ENCODE results near the gene SPATA32. TPM values are rescaled to one million over a fixed set of nuclear protein-coding genes. Genes with fewer than 3 reads are reported as not detected.

SPATA32 gene
- total RNA-seq, 4 donors from 2014 or later = not detected

DNA sequence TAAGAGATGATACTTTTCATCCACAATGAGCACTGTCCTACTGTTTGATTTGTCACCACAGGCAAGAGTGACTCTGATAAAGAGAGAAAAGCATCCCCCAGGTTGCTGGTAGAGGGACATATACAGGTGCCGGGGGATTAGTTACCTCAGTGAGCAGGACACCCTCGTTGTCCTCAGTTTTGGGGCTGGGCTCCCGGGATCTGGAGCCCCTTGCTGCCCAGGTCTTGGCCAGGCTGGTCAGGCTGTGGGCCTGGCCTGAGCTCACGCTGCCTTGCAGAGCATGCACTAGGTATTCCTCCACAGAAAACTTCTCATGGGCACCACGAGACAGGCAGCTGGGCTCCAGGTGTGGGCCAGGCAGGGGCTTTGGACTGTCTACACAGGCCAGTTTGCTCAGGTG, 24.4 kb upstream of the SPATA32 start:
- DNase-seq (ENCODE audit: extremely low spot score) = no peak
- Histone ChIP-seq H3K9me3 (no peaks in the 10 kb centered on the region), H3K4me1 (peaks cover 74 to 96% (median 92%) of the 10 kb centered on the region in 4 donors), H3K27ac (replicated peaks in 1 of 4) (peak overlapping the region in 3 of 4 donors; percentile 79 to 99 (median 84)), H3K4me3 (no peak overlapping the region), H3K36me3 (peaks cover 12 to 87% (median 66%) of the 10 kb centered on the region in 4 donors), H3K27me3 (no peaks in the 10 kb centered on the region)
- WGBS = 87% methylated on average over 4 of the region's 5 CpGs
- TF ChIP-seq CTCF (IDR thresholded peaks at IDR 0.05) = no peak
- TF ChIP-seq POLR2A (IDR thresholded peaks at IDR 0.05; ENCODE audit: low read depth) = no peak
- no peak for TF ChIP-seq EP300 (IDR thresholded peaks at IDR 0.05)
- no peak for TF ChIP-seq POLR2AphosphoS5 (IDR thresholded peaks at IDR 0.05)
- intact Hi-C loops (cut with DNase I) = no loop called here

- H3K36me3 ChIP-seq = peaks cover 5 to 76% (median 59%) of the 10 kb centered on the region in 4 donors
- DNase-seq (ENCODE audit: extremely low spot score) = no peak
- intact Hi-C loops (cut with DNase I) = no loop called here
- WGBS = 92% methylated on average over 9 of the region's 21 CpGs
- peak overlapping the region; percentile 77 to 99 (median 82) for H3K27ac ChIP-seq (replicated peaks in 1 of 4)
- H3K4me3 ChIP-seq = no peak overlapping the region
- no peaks in the 10 kb centered on the region for H3K27me3 ChIP-seq
- H3K9me3 ChIP-seq = no peaks in the 10 kb centered on the region
- TF ChIP-seq CTCF (IDR thresholded peaks at IDR 0.05) (peak in 2 of 3 experiments; percentile 3 to 17), POLR2A (IDR thresholded peaks at IDR 0.05; ENCODE audit: low read depth) (no peak), POLR2AphosphoS5 (IDR thresholded peaks at IDR 0.05) (peak in 1 of 2 donors; percentile 39), EP300 (IDR thresholded peaks at IDR 0.05) (no peak)
- H3K4me1 ChIP-seq = peaks cover 62 to 91% (median 84%) of the 10 kb centered on the region in 4 donors
These were observed 22.6 kb upstream of the SPATA32 start for GRCh38 chr17:45284176-45285140.

DNA sequence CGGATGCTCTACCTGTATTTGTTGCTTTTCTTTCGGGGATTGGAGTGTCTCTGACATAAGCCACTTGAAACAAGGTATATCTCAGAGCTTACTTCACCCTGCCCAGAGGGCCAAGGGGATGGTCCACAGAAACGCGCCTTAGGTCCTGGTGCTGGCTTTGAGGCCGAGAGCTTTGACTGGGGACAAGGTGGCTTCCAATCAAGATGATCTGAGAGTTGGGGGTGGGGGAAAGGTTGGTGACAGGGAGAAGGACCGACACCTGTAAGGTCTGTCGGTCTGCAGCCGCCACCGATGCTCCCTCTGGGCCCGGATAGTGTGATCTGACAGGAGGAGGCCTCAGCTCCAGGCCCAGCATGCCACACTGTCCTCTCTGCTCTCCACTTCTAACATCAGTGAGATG, 21.8 kb upstream of the SPATA32 start:
- TF ChIP-seq CTCF (IDR thresholded peaks at IDR 0.05) (no peak), POLR2AphosphoS5 (IDR thresholded peaks at IDR 0.05) (no peak), POLR2A (IDR thresholded peaks at IDR 0.05; ENCODE audit: low read depth) (no peak), EP300 (IDR thresholded peaks at IDR 0.05) (no peak)
- no peak overlapping the region for H3K4me3 ChIP-seq
- intact Hi-C loops (cut with DNase I) = no loop called here
- 96% methylated on average over 4 of the region's 10 CpGs for WGBS
- peak overlapping the region; percentile 77 to 99 (median 82) for H3K27ac ChIP-seq (replicated peaks in 1 of 4)
- H3K4me1 ChIP-seq = peaks cover 59 to 91% (median 84%) of the 10 kb centered on the region in 4 donors
- peaks cover 5 to 68% (median 55%) of the 10 kb centered on the region in 4 donors for H3K36me3 ChIP-seq
- DNase-seq (ENCODE audit: extremely low spot score) = no peak
- H3K27me3 ChIP-seq = no peaks in the 10 kb centered on the region
- no peaks in the 10 kb centered on the region for H3K9me3 ChIP-seq

DNA sequence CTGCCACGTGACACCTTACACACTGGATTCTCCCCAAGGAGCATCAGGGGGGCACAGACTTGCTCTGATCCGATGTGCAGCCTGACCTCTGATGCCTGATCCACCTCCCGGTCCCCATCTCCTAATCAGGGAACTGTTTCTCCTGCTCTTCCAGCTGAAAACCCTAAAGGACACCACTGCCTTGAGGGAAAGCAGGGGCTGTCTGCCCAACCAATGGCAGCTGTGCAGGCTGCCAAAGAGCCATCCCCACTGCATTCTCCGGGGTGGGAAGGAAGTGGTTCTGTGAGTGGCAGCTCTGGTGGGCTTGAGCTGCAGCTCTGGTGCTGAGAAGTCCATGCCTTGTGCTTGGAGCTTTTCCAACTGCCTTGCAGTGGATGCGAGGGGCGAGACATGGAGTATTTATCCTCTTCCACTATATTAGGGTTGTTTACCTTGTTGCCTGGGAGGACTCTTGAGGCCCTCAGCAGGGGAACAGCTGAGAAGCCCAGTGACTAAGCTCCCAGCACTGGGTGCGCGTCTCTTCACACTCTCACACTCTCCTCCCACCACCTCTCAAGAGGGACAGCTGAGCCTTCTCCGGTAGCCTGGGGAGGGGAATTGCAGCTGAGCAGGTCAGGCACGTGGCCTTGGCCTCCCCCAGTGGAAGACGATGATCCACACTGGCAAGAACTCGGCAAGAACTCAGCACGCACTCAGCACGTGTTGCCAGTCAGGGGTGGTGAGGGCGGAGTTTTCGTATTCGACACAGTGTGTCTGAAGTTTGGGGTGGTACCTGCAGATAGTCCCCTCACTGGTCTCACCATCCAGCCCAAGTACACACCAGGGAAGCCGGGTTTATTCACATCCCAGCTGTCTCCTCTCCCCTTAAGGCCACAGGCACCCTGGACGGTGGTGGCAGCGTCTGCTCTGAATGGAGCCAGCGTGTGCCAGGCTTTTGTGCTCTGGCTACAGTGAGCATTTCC, 21.1 kb upstream of the SPATA32 start:
- Histone ChIP-seq H3K36me3 (peaks cover 5 to 64% (median 52%) of the 10 kb centered on the region in 4 donors), H3K9me3 (no peaks in the 10 kb centered on the region), H3K27me3 (no peaks in the 10 kb centered on the region), H3K27ac (replicated peaks in 1 of 4) (peak overlapping the region; percentile 77 to 99 (median 82)), H3K4me1 (peaks cover 59 to 91% (median 84%) of the 10 kb centered on the region in 4 donors), H3K4me3 (no peak overlapping the region)
- peak; percentile 65 to 73 for TF ChIP-seq POLR2AphosphoS5 (IDR thresholded peaks at IDR 0.05)
- no peak for TF ChIP-seq EP300 (IDR thresholded peaks at IDR 0.05)
- intact Hi-C loops (cut with DNase I) = no loop called here
- 37% methylated on average over 11 of the region's 21 CpGs for WGBS
- no peak for DNase-seq (ENCODE audit: extremely low spot score)
